Measurements from ENCODE around the gene GADD45B.
"Not testable (repeated sequence)": the region's sequence is repeated elsewhere in the genome, so short reads cannot be mapped to it uniquely, and the experiment has no call there.

GADD45B gene

GRCh38 chr19:2488405-2488941 lies 12.5 kb downstream of the GADD45B start:
- DNase-seq (ENCODE audit: low spot score): no peak

GRCh38 chr19:2488942-2489731 lies 13.2 kb downstream of the GADD45B start:
- DNase-seq (ENCODE audit: low spot score): peak; percentile 44

- no peak for DNase-seq (ENCODE audit: low spot score)
These were observed 14.7 kb downstream of the GADD45B start for GRCh38 chr19:2490659-2491058.

- no peak for DNase-seq (ENCODE audit: low spot score)
These were observed 15.3 kb downstream of the GADD45B start for GRCh38 chr19:2491130-2491801.

- no peak for DNase-seq (ENCODE audit: low spot score)
These were observed 16.9 kb downstream of the GADD45B start for GRCh38 chr19:2492870-2493269.

- DNase-seq (ENCODE audit: low spot score): not testable (repeated sequence)
These were observed 17.5 kb downstream of the GADD45B start for GRCh38 chr19:2493448-2493847.

- DNase-seq (ENCODE audit: low spot score): peak; percentile 46
These were observed 18.1 kb downstream of the GADD45B start for GRCh38 chr19:2494084-2494446.

GRCh38 chr19:2494447-2495129 lies 18.7 kb downstream of the GADD45B start:
- DNase-seq (ENCODE audit: low spot score): peak; percentile 64

- DNase-seq (ENCODE audit: low spot score): no peak
These were observed 19.3 kb downstream of the GADD45B start for GRCh38 chr19:2495130-2495641.

- no peak for DNase-seq (ENCODE audit: low spot score)
These were observed 19.9 kb downstream of the GADD45B start for GRCh38 chr19:2495651-2496316.

- no peak for DNase-seq (ENCODE audit: low spot score)
These were observed 21.3 kb downstream of the GADD45B start for GRCh38 chr19:2497186-2497585.

GRCh38 chr19:2500156-2500555 lies 24.2 kb downstream of the GADD45B start:
- DNase-seq (ENCODE audit: low spot score): no peak

GRCh38 chr19:2500841-2501261 lies 24.9 kb downstream of the GADD45B start:
- no peak for DNase-seq (ENCODE audit: low spot score)

GRCh38 chr19:2503521-2504109 lies 27.7 kb downstream of the GADD45B start:
- DNase-seq (ENCODE audit: low spot score): no peak

GRCh38 chr19:2506656-2507055 lies 30.7 kb downstream of the GADD45B start:
- not testable (repeated sequence) for DNase-seq (ENCODE audit: low spot score)

GRCh38 chr19:2507109-2507508 lies 31.2 kb downstream of the GADD45B start:
- DNase-seq (ENCODE audit: low spot score): no peak

- no peak for DNase-seq (ENCODE audit: low spot score)
These were observed 33.2 kb downstream of the GADD45B start for GRCh38 chr19:2509096-2509495.

- DNase-seq (ENCODE audit: low spot score): no peak
These were observed 35.6 kb downstream of the GADD45B start for GRCh38 chr19:2511570-2511969.

GRCh38 chr19:2511991-2512390 lies 36.1 kb downstream of the GADD45B start:
- no peak for DNase-seq (ENCODE audit: low spot score)

GRCh38 chr19:2512523-2513431 lies 36.9 kb downstream of the GADD45B start:
- no peak for DNase-seq (ENCODE audit: low spot score)

All from Ammon's horn (tissue), 1 donor.